Ectodermal cell (in vitro differentiated cells): ENCODE results near the gene SMAD2.

ENCODE experiments used
- H3K27ac ChIP-seq: 2 replicates; pipeline ENCODE4 v1.7.0; 2013; ENCODE audit warnings: mild to moderate bottlenecking, low read depth, low read length; ENCODE audit not compliant: insufficient read depth, poor library complexity, severe bottlenecking
- H3K27me3 ChIP-seq: 2 replicates; pipeline ENCODE4 v1.7.0; 2013; ENCODE audit warnings: mild to moderate bottlenecking, low read length; ENCODE audit not compliant: insufficient read depth, control insufficient read depth, poor library complexity, severe bottlenecking
- H3K36me3 ChIP-seq: one replicate; pipeline ENCODE4 v1.7.0; 2013; ENCODE audit warnings: low read length; ENCODE audit not compliant: control insufficient read depth, insufficient read depth
- H3K4me1 ChIP-seq: one replicate; pipeline ENCODE4 v1.7.0; 2013; ENCODE audit warnings: low read length; ENCODE audit not compliant: control insufficient read depth, insufficient read depth
- H3K4me3 ChIP-seq: 2 replicates; pipeline ENCODE4 v1.7.0; 2013; ENCODE audit warnings: low read depth, low read length, control low read depth; ENCODE audit not compliant: insufficient read depth
- H3K9me3 ChIP-seq: 2 replicates; pipeline ENCODE4 v1.7.0; 2013; ENCODE audit warnings: mild to moderate bottlenecking, low read length, moderate library complexity; ENCODE audit not compliant: control insufficient read depth
- WGBS, 2 experiments: methylation state at CpG; one replicate each; pipeline ENCODE4 v1.1.7; 2013; ENCODE audit warnings: missing lambda C conversion rate in 2 of 2; 5-methylcytosine and 5-hydroxymethylcytosine counted together

SMAD2 gene

DNA sequence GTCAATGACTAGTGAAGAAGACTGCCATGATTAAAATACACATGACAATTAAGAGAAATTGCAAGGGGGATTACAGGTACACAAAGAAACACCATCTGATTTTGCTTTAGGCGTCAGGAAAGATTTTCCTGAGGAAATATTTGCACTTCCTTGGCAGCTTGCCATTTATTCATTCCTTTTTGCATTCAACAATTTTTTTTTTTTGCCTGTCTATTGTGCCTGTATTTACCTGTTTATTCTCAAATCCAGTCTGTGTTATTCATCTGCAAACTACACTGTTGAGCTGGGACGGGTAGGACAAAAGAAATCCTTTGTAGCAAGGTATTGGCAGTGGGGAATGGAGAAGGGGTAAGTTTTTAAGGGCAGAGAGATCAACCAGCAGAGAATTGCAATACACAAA is 31.8 kb downstream of the SMAD2 start:
- H3K4me3 ChIP-seq: no peak overlapping the region
- no peaks in the 10 kb centered on the region for H3K36me3 ChIP-seq
- H3K27me3 ChIP-seq: no peaks in the 10 kb centered on the region
- peaks cover 8% of the 10 kb centered on the region for H3K4me1 ChIP-seq
- 34 to 44% methylated on average over 2 of the region's 2 CpGs for WGBS, 2 experiments
- peak overlapping the region; percentile 41 for H3K27ac ChIP-seq
- no peaks in the 10 kb centered on the region for H3K9me3 ChIP-seq

DNA sequence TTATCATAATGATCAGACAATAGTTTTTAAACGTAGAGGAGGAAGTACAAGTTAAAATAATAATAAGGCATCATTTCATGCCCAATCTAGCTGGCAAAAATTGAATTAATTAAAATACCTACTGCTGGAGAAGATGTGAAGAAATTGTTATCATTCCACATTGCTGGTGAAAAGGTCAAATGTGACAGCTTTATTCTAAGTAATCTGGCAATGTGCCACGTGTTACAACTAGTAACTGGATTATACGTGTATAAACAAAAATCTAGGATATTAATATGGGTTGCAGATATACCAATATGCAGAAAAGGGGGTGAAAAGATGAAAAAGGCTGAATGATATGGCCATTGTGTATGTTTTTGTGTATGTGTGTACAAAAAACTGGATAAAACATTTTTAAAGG is 32.4 kb downstream of the SMAD2 start:
- Histone ChIP-seq H3K4me1 (peaks cover 11% of the 10 kb centered on the region), H3K27ac (no peak overlapping the region), H3K9me3 (no peaks in the 10 kb centered on the region), H3K36me3 (no peaks in the 10 kb centered on the region), H3K27me3 (no peaks in the 10 kb centered on the region), H3K4me3 (no peak overlapping the region)
- WGBS, 2 experiments: 95 to 98% methylated on average over 2 of the region's 3 CpGs

DNA sequence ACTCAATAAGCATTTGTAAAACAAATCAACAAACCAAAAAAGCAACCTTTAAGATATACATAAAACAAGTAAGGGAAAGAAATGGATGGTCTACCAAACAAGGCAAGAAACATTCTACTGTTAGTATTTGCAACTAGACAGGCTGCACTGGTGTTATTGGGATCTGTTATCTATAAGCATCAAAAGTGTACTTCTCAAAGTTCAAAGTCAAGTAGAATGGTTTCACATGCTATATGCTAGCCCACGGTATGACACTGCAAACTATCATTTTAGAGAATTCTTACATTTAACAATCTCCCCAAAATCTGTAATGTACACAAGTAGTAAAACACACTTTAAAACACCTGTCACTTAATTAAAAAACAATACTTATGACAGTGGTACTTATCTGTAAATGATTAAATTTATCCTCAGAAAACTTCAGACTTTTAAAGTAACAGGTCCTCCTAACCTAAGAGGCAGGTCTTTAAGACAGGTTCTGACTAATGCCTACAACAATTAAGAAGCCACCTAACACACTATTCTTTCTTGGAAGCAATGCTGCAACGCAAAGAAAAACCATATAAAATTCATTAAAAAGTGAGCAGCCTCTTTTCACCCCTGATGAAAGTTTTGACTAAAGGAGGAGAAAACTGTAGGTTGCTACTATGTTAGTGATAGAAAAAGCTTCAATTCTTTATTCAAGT is 34.8 kb downstream of the SMAD2 start:
- H3K27ac ChIP-seq: no peak overlapping the region
- H3K27me3 ChIP-seq: no peaks in the 10 kb centered on the region
- peaks cover 11% of the 10 kb centered on the region for H3K4me1 ChIP-seq
- 95 to 98% methylated on average over 2 of the region's 2 CpGs for WGBS, 2 experiments
- no peak overlapping the region for H3K4me3 ChIP-seq
- H3K36me3 ChIP-seq: peaks cover 3% of the 10 kb centered on the region
- no peaks in the 10 kb centered on the region for H3K9me3 ChIP-seq

DNA sequence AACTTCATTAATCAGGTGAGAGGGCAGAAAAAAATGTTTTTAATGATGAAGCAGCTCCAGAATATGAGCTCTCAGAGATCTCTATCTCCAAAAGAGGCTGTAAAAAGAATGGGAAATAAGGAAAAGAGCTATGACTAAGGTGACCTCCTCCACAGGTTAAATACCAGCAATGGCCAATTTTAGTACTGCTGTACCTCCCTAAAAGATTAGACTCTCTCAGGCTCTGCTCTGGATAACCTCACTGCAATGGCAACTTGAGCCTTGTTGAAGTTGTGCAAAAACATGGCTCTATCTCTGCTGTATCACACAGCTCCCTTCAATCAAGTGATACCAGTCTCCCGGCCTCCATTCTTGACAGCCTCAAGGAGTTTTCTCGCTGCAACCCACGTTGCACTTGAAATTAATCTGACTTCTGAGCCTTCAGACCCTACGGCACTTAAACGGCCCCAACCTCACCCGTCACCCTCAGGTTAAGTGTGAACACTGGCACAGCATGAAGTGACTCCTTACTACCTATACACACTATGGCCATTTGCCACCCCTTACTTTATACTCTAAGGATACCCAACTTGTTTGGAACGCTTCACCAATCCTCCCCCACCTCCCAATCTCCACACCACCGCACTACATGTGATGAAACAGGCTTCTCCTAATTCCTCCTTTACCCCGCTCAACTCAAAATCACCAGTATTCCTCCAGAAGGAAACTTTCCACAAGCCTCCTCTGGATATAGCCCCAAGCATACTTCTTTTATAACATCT is 36.3 kb downstream of the SMAD2 start:
- H3K4me3 ChIP-seq: no peak overlapping the region
- no peaks in the 10 kb centered on the region for H3K27me3 ChIP-seq
- H3K27ac ChIP-seq: no peak overlapping the region
- peaks cover 4% of the 10 kb centered on the region for H3K4me1 ChIP-seq
- WGBS, 2 experiments: 92% methylated on average over 9 of the region's 9 CpGs
- no peaks in the 10 kb centered on the region for H3K9me3 ChIP-seq
- H3K36me3 ChIP-seq: peaks cover 7% of the 10 kb centered on the region

DNA sequence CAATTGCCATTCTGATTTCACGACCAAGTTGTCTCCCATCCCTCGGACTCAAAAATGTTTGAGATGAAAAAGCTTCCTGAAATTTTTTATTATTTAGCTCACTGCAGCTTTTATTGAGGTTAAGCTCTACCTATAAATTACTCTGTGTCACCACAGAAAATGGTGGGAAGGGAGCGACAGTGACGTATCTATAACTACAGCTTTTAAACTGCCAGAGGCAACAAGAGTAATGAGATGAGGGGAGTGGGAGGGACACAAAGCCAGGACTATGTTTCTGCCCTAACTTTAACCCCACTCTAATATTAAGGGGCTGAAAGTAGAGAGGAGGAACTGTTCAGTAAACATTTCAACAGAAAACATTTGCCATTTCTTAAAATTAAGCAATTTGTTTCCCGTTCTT is 37.4 kb downstream of the SMAD2 start:
- Histone ChIP-seq H3K36me3 (peaks cover 7% of the 10 kb centered on the region), H3K4me3 (no peak overlapping the region), H3K27me3 (no peaks in the 10 kb centered on the region), H3K27ac (no peak overlapping the region), H3K4me1 (peaks cover 3% of the 10 kb centered on the region), H3K9me3 (no peaks in the 10 kb centered on the region)
- WGBS, 2 experiments: 94 to 97% methylated on average over 4 to 5 of the region's 5 CpGs

DNA sequence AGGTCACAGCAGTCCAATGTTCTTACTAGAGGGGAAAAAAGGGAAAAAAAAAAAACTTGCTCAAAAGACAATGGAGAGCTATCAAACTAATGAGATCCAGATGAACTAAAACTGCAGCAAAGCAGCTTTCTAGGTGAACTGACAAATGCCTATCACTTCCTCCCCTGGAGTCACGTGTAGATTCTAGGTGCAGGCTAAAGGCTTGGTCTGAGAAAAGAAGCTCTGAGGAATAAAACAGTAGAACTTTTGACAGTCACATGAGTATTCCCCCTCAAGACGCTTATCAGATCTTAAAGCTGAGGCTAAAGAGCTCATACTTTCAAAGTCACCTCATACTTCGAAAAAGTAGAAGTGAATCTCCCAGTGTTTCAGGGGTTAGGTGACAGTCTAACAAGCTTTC is 42.3 kb downstream of the SMAD2 start:
- 88 to 93% methylated on average over 3 of the region's 3 CpGs for WGBS, 2 experiments
- Histone ChIP-seq H3K27me3 (no peaks in the 10 kb centered on the region), H3K9me3 (no peaks in the 10 kb centered on the region), H3K4me1 (no peaks in the 10 kb centered on the region), H3K4me3 (no peak overlapping the region), H3K36me3 (peaks cover 7% of the 10 kb centered on the region), H3K27ac (no peak overlapping the region)

DNA sequence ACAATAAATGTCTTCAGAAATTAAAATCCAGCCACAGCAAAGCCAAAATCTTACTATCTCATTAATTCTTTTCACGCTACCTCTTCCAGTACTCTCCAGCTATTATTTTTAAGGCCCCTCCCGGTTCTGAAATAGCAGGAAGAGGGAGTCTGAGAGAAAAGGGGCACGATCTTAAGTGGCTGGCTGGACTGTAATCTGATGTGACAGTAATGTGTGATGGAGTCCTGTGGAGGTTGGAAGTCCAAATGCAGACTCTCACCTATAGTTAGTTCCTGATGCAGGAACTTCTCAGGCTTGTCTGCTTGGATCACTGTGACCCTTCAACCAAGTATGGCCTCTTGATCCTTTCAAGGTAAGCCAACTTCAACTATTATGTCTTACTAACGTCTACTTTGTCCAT is 43.2 kb downstream of the SMAD2 start:
- Histone ChIP-seq H3K9me3 (no peaks in the 10 kb centered on the region), H3K27ac (no peak overlapping the region), H3K4me3 (no peak overlapping the region), H3K36me3 (peaks cover 7% of the 10 kb centered on the region), H3K27me3 (no peaks in the 10 kb centered on the region), H3K4me1 (no peaks in the 10 kb centered on the region)
- WGBS, 2 experiments: 92 to 96% methylated on average over 4 of the region's 4 CpGs

DNA sequence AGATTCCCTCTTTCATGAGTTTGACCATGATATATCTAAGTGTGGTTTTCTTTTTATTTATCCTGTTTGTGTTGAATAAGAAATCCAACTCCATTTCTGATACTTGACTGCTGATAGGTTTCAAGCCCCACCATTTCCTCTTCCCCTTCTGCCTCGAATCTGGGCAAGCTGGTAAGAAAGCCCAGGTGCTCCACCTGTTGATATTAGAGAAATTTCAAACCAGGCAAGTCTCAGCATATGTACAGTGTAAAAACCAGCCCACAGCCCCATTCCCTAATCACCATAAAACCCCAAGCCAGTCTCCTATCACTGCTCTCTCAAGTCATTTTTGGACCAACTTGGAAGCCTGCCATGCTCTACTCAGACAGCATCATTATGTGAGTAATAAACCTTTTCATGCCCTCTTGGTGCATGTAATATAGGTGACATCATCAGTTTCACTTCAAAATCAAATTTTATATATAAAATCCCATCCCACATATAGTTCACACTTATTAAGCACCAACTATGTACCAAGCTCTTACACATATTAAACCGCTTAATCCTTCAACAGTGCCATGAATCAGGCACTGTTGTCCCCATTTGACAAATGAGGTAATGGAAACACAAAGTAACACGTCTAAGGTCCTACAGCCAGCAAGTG is 46.6 kb downstream of the SMAD2 start:
- 98% methylated on average over 3 of the region's 3 CpGs for WGBS, 2 experiments
- H3K27ac ChIP-seq: no peak overlapping the region
- H3K9me3 ChIP-seq: no peaks in the 10 kb centered on the region
- no peaks in the 10 kb centered on the region for H3K4me1 ChIP-seq
- peaks cover 5% of the 10 kb centered on the region for H3K36me3 ChIP-seq
- H3K4me3 ChIP-seq: no peak overlapping the region
- H3K27me3 ChIP-seq: no peaks in the 10 kb centered on the region

DNA sequence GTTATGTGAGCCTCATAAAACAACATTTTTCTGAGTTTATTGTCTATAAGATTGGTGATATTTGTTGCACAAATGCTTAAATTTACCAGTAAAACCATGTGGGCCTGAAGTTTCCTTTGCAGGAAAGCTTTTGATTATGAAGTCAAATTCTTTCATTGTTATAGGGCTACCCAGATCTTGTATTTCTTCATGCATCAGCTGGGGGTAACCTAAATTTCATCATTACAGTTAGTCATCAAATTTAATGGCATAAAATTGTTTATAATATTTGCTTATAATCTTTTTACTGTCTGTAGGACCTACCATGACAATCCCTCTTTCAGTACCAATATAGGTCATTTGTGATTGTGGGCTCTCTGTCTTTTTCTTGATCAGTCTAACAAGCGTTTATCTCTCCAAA is 47.8 kb downstream of the SMAD2 start:
- Histone ChIP-seq H3K27me3 (no peaks in the 10 kb centered on the region), H3K9me3 (no peaks in the 10 kb centered on the region)
- 90 to 93% methylated on average over 1 of the region's 1 CpG for WGBS, 2 experiments

DNA sequence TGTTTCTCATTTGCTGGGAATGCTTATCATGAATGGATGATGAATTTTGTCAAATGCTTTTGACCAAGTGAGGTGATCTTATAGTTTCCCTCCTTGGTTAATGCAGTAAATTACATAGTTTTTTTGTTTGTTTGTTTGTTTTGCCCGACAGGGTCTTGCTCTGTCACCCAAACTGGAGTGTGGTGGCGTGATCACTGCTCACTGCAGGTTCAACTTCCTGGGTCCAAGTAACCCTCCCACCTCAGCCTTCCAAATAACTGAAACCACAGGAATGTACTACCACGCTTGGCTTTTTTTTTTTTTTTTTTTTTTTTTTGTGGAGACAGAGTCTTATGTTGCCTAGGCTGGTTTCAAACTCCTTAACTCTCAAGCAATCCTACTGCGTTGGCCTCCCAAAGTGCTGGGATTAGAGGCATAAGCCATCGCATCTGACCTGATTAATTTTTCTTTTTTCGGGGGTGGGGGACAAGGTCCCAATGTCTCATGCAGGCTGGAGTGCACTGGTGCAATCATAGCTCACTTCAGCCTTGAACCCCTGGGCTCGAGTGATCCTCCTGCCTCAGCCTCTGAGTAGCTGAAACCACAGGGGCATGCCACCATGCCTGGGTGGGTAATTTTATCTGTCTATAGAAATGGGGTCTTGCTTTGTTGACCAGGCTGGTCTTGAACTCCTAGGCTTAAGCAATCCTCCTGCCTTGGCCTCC is 48.6 kb downstream of the SMAD2 start:
- no peaks in the 10 kb centered on the region for H3K4me1 ChIP-seq
- H3K27ac ChIP-seq: no peak overlapping the region
- H3K27me3 ChIP-seq: no peaks in the 10 kb centered on the region
- H3K9me3 ChIP-seq: no peaks in the 10 kb centered on the region
- H3K36me3 ChIP-seq: peaks cover 5% of the 10 kb centered on the region
- no peak overlapping the region for H3K4me3 ChIP-seq
- WGBS, 2 experiments: 91 to 95% methylated on average over 6 to 7 of the region's 7 CpGs

More for the DNA sequence above, 47.8 kb downstream of the SMAD2 start:
- Histone ChIP-seq H3K4me3 (no peak overlapping the region), H3K27ac (no peak overlapping the region), H3K36me3 (peaks cover 5% of the 10 kb centered on the region), H3K4me1 (no peaks in the 10 kb centered on the region)
